IPS DF 19.7 (cell line): ENCODE measurements around the gene OR5I1.
"Not testable (repeated sequence)": the region's sequence is repeated elsewhere in the genome, so short reads cannot be mapped to it uniquely, and the experiment has no call there.

Experiments
- DNase-seq: peaks from one replicate; pipeline ENCODE4 v3.0.0-alpha.2; 2013; ENCODE audit warnings: low read depth, low spot score

Gene OR5I1

DNA sequence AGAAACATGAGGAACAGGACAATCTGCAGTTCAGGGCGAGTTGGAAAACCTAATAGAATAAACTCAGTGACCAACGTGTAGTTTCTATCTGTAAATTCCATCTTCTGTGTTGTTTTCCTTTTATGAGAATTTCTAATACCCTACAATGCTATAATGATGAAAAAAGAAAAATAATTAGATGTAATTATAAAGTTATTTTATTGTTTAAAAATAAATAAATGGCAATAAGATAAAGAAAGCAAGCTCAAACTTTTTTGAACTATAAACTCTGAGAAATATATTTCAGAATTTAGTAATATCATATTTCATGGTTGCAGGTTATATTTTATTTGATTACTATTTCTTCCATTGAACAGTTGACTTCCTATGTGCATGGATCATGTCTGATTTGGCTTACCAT, at the start of gene OR5I1:
OR5I1 (minus strand) TSS at position 101 of the 400 bp plus-strand sequence; CDS start at position 101, 0 bp downstream.
- DNase-seq: no peak

DNA sequence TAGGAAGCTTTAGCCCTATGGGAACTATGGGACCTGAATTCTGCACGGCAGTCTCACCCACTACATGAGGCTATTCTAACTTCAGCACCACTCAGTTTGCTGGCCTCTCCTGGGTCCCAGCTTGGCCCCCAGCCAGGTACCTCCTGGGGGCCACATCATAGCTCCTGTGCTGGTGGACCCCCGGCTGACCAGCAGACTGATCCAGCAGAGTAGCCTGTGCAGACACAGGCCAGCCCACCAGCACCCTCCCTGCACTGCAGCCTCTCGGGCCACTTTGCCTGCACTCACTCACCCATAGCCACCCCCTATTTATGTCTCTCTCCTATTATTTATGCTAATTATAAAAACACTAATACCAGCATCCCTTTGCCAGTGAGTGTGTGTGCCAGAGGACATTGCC, 34.7 kb upstream of the OR5I1 start:
- DNase-seq: no peak

DNA sequence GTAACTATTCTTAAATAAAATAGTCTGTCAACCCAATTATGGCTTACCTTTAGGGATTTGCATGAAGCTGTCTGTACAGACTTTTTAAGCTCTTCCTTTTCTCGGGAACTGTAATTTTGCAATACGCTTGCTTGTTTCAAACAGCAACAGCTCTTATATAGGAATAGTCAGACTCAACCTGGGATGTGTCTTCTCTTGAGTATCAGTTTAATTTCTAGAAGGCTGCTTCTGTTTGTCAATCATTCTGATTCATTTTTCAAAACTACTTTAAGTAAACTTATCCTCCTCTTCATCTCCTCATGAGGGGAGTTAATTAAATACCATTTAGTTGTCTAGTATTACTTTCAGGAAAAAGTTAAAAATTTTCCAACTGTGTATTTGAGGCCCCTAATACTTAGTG, 33.6 kb upstream of the OR5I1 start, which contains the start of gene OR10AG1:
OR10AG1 (minus strand) TSS at position 101 of the 400 bp plus-strand sequence; CDS start at position 63, 38 bp downstream.
- DNase-seq: no peak

DNA sequence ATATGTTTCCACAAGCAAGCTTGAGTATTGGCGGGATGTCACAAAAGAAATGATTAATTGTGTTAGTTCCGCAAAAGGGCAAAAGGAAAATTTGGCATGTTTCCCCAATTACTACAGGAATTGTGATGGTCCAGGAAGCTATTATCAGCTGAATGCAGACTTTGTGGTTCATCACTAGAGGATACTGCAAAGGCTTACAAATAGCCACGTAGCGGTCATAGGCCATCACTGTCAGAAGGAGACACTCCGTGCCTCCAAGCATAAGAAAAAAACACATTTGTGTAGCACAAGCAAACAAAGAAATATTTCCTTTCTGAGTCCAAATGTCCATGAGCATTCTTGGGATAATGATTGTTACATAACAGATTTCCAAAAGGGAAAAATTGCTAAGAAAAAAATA, 31.7 kb upstream of the OR5I1 start:
- DNase-seq: no peak

DNA sequence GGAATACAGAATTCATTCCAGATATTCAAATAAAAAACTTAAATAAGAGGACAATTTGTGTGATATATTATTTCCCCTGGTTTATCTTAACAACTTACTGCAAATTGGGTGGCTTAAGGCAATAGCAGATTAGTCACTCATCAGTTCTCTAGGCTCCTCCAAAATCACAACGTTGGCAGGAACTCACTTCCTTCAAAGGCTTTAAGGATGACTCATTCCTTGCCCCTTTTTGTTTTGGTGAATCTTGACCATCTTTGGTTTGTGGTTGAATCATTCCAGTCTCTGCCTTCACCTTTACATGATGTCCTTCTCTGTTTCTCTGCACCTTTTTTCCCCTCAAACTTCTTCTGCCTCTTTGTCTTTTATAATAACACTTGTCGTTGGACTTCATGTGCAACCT, 30.2 kb upstream of the OR5I1 start:
- DNase-seq: no peak

DNA sequence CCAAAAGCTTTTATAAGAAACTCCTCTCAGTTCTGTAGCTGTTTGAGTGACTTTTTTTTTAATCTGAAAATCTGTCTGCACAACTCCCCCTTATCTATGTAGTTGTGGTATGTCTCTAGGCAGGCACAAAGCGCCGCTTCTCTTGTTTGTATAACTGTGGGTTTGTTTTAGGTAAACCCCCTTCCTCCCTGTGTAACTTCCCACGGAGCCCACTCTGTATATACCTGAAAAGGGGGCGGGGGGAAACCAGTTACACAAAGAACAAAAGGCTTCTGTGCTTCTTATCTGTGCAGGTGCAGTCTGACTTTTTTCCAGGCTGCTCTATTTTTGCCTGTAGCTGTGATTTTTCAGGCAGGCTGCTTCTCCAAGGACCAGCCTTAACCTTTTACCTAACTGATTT, 20.3 kb upstream of the OR5I1 start:
- DNase-seq: no peak

DNA sequence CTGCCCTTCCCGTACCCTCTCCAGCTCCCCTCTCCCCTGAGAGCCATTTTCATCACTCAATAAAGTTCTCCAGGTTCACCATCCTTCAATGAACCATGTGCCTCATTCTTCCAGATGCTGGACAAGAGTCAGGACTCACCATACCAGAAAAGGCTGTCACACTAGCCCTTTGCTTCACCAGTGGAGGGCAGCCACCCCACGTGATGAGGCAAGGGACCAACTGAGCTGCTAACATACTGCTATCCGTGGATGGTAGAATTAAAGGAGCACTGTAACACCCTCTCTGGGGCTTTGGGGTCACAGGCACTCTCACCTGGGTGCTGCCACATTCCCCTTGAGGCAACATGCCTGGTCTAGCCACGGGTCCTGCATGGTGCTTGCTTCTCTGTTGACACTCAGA, 13.1 kb upstream of the OR5I1 start:
- DNase-seq: no peak

DNA sequence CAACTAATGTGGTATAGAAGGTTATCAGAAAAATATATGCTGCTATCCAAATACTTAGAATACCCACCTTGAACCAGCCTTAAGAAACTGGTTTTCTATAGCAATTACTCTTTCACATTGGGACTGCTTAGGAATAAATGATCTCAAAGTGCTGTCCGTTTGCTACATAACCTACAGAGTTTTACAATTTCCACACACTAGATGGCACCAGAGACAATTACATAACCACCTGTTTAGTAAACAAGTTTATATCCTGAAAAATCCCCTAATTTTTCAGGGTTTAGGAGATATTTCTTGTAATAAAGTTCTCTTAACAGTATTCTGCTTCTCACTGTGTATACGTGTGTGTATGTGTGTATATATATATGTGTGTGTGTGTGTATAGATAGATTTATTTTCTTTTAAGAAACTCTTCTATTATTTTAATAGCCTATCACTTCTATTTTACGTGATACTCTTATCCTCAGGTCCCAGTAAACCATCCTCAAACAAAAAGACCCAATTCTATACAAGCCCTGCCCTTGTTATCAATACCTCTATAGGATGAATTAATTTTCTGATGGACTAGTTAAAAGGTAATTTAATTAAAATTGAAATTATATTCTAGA, 6.7 kb upstream of the OR5I1 start:
- DNase-seq: no peak

DNA sequence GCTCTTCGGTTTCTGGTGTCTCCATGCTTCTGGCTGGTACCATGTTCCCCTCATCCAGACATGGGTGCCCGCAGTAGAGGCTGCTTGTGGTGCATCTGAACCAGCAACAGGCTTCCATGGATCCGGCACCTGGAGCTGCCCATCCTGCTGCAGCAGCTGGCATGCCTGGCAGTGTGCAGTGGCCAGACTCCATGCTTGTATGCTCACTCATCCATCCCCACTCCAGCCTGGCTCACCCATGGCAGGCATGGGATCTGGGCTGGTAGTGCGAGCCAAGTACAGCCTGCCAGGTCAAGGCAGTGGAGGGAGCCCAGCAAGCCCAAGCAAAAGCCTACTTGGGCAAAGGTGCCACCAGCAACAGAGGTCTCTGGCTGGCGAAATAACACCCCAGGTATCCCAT, 15.7 kb downstream of the OR5I1 start:
- no peak for DNase-seq

DNA sequence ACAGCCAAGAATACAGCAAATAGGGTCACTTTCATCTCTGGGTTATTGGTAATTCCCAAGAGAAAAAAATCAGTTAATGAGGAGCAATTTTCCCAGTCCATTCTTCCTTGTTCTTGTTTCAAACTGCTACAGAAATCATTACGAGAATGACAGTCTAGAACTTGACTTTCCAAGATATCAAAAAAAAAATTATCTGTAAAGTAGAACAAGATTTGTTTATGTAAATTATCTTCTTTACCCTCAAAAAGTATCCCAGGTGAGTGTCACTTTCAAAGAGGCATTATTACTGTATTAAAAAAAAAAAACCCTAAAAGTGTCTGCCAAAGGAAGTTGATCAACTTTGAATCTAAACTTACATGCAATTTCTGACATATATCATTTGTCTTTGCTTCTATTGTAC, 21.7 kb downstream of the OR5I1 start, which contains the start of gene OR5W2:
OR5W2 (minus strand) TSS at position 101 of the 400 bp plus-strand sequence; CDS start at position 101, 0 bp downstream.
- DNase-seq: no peak

DNA sequence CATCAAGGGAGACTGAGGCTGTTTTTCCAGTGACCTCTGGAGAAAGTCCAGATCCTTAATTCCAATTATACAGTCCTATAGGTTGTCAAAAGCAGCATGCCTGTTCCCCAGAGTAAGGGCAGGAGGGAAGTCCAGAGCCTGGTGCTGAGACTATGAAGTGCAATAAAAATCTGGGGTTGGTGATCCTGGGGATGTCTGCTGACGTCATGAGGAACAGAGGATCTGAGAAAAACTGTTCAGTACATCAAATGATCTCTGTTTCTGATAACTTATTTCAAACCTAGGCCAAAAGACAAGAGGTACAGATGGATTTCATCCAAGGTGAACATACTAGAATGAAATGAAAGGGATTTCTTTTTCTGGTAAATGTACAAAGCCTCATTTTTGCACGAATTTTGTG, 33.9 kb downstream of the OR5I1 start:
- DNase-seq: no peak

DNA sequence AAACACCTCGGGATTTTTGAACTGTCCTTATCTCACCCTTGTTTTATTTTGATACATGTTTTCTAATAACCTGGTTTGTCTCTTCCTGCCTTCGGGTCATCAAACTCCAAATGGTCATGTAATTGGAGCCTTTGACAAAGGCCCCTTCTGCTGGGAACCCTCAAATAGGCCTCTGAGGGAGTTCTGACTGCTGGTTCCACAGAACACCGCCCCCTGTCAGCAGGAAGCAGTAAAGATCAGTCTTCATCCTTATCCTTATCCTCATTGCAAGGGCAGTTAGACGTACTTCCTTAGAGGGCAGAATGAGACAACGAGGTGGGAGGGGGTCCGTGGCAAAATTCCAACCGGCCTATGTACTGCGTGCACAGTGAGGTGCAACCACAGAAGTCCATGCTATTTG, 41.0 kb downstream of the OR5I1 start:
- DNase-seq: no peak

DNA sequence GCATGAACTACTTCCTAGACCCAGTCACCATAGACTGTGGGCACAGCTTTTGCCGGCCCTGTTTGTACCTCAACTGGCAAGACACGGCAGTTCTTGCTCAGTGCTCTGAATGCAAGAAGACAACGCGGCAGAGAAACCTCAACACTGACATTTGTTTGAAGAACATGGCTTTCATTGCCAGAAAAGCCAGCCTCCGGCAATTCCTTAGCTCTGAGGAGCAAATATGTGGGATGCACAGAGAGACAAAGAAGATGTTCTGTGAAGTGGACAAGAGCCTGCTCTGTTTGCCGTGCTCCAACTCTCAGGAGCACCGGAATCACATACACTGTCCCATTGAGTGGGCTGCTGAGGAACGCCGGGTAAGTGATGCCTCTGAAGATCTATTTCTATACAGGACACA, 50.7 kb downstream of the OR5I1 start:
- not testable (repeated sequence) for DNase-seq
